A549 treated with AZD9567 at 1 μM for 4 hours (cell line): ENCODE data around the gene ALAS1. TPM values are rescaled to one million over a fixed set of nuclear protein-coding genes. Genes with fewer than 3 reads are reported as not detected.

Experiments
- total RNA-seq: library from RNA; stranded (reverse); fragments of 200-300 nt; extraction: Qiagen RNA extraction; gene quantifications from 5 replicates; pipeline ENCODE4 v1.2.3, GENCODE V29; 2022; ENCODE audit not compliant: insufficient read depth

The ALAS1 gene
- total RNA-seq, result 48.2 to 77.0 TPM (median 49.7 TPM) in 5 replicates

GRCh38 chr3:52197842-52198625 lies at the start of gene ALAS1:
Gene ALAS1, plus strand, starts transcription at chr3:52198160. Its CDS starts 1,082 bp downstream, at chr3:52199242.

GRCh38 chr3:52154135-52155094 lies 43.5 kb upstream of the ALAS1 start, which contains the start of gene POC1A:
Gene POC1A, minus strand, starts transcription at chr3:52154423. Its CDS starts 51 bp downstream, at chr3:52154372.

GRCh38 chr3:52225452-52226228 lies 27.7 kb downstream of the ALAS1 start, which contains the start of gene TLR9:
Gene TLR9, minus strand, starts transcription at chr3:52225645. Its CDS starts 116 bp downstream, at chr3:52225529.

GRCh38 chr3:52238761-52239701 lies 41.1 kb downstream of the ALAS1 start, which contains the start of gene TWF2:
Gene TWF2, minus strand, starts transcription at chr3:52239158. Its CDS starts 142 bp downstream, at chr3:52239016.

GRCh38 chr3:52245322-52246263 lies 47.6 kb downstream of the ALAS1 start, which contains the start of gene PPM1M:
Gene PPM1M, plus strand, starts transcription at chr3:52245759. Its CDS starts 66 bp downstream, at chr3:52245825.

Other genes with a start within 250 kb of the ALAS1 start
- gene GPR62, start 242.8 kb upstream of the ALAS1 start, total RNA-seq, result not detected in 5 replicates
- 6.2 to 14.0 TPM (median 12.9 TPM) in 5 replicates for gene PCBP4, start 230.7 kb upstream of the ALAS1 start, total RNA-seq
- 33.9 to 39.6 TPM (median 34.6 TPM) in 5 replicates for gene ABHD14B, start 224.1 kb upstream of the ALAS1 start, total RNA-seq
- gene ABHD14A, start 223.1 kb upstream of the ALAS1 start, total RNA-seq, result 13.1 to 15.9 TPM (median 15.4 TPM) in 5 replicates
- 14.2 to 30.3 TPM (median 23.0 TPM) in 5 replicates for gene ACY1, start 214.6 kb upstream of the ALAS1 start, total RNA-seq
- 1,313 to 1,418 TPM (median 1,347 TPM) in 5 replicates for gene RPL29, start 202.3 kb upstream of the ALAS1 start, total RNA-seq
- gene DUSP7, start 141.6 kb upstream of the ALAS1 start, total RNA-seq, result 19.2 to 21.6 TPM (median 20.7 TPM) in 5 replicates
- 18.6 to 20.4 TPM (median 19.3 TPM) in 5 replicates for gene POC1A, start 43.7 kb upstream of the ALAS1 start, total RNA-seq
- gene TLR9, start 27.5 kb downstream of the ALAS1 start, total RNA-seq, result 0.08 TPM in 1 of 5 replicates, not detected in the others
- gene TWF2, start 41.0 kb downstream of the ALAS1 start, total RNA-seq, result 61.3 to 72.0 TPM (median 67.9 TPM) in 5 replicates
- 2.7 to 4.5 TPM (median 4.2 TPM) in 5 replicates for gene PPM1M, start 47.6 kb downstream of the ALAS1 start, total RNA-seq
- gene WDR82, start 80.5 kb downstream of the ALAS1 start, total RNA-seq, result 50.3 to 60.0 TPM (median 52.9 TPM) in 5 replicates
- 4.2 to 5.3 TPM (median 4.5 TPM) in 5 replicates for gene GLYCTK, start 89.7 kb downstream of the ALAS1 start, total RNA-seq
- gene DNAH1, start 118.2 kb downstream of the ALAS1 start, total RNA-seq, result 0.60 to 5.8 TPM (median 1.1 TPM) in 5 replicates
- 33.7 to 38.9 TPM (median 36.2 TPM) in 5 replicates for gene BAP1, start 211.8 kb downstream of the ALAS1 start, total RNA-seq
- 2.5 to 3.4 TPM (median 2.9 TPM) in 4 of 5 replicates, not detected in the other for gene PHF7, start 212.5 kb downstream of the ALAS1 start, total RNA-seq
- gene SEMA3G, start 246.9 kb downstream of the ALAS1 start, total RNA-seq, result 0.07 to 0.17 TPM (median 0.15 TPM) in 4 of 5 replicates, not detected in the other